NT2/D1 (cell line): ENCODE data around the gene PFDN5.

Experiments
- SUZ12 ChIP-seq: IDR thresholded peaks from 2 replicates; pipeline ENCODE4 v1.6.1; 2011; ENCODE audit not compliant: insufficient read length, insufficient read depth; ENCODE audit errors: extremely low read depth
- YY1 ChIP-seq: IDR thresholded peaks from 2 replicates; pipeline ENCODE4 v1.6.1; 2011; ENCODE audit not compliant: insufficient read length, insufficient read depth
- ZNF274 ChIP-seq: IDR thresholded peaks from 2 replicates; pipeline ENCODE4 v1.6.1; 2011; ENCODE audit warnings: mild to moderate bottlenecking, low read depth, low read length

DNA sequence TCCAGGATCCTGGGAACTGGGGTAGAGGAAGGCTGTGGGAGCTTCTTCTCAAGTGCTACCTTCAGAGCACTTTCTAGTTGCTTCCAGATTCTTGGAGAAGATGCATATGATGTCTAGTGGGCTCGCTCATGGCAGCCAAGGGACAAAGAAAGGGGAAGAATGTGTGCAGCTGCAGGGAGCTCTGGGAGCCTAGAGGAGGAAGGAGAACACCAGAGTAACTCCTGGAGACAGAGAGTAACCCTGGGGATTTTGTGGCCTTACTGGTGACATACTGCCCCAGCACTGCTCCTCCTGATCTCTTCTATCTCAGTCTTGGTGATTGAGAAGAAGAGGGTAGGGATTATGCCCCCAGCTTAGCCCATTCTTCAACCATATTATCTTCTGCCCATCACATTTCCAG lies 51.1 kb downstream of the PFDN5 start:
- no peak for TF ChIP-seq YY1
- TF ChIP-seq ZNF274 = no peak
- no peak for TF ChIP-seq SUZ12
